Measurements from ENCODE around the gene STIP1. TPM values are rescaled to one million over a fixed set of nuclear protein-coding genes. Genes with fewer than 3 reads are reported as not detected.

STIP1 gene
- total and polyA plus RNA-seq, 10 of the 15 experiments (the other 5 are each of a cell fraction or from before 2014, with no cell fraction given), result 25.2 to 291 (median 191) TPM

DNA sequence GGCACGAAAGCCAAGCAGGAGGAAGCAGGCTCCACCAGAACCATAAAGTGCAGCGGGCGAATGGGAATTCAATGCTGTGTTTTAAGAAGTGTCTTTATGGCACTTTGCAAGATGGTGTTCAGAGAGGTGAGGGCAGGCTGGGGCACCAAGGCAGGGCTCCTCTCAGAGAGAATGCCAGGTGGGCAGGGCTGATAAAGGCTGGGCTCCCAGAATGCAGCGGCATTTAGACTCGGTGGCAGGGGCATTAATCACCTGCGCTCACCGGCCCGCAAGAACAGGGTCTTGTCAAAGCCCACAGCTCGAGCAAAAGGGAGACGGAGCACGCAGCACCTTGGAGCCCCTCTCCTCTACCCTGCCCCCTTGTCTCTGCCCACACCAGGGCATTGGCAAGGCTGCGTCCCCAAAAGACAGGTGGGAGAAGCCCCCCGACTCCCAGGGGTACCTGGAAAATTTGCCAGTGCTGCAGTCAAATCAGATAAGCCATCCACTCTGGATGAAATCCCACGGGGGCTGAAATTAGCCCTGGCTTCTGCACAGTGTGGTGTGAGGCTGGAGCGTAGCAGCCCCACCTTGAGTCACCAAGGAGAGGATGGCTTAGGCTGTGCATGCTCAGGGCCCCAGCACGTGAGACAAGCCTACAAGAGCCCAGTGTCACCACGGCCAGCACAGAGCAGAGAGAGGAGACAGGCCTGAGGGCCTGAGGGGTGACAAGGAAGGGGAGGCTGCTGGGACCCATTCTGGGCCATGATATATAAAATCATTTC lies 28.2 kb upstream of the STIP1 start:
- DNase-seq (ENCODE audit: low read depth, low spot score), result no peak

More for the DNA sequence above, 28.2 kb upstream of the STIP1 start:
- Histone ChIP-seq H2AFZ (ENCODE audit: control insufficient read depth, low read depth, low read length) (no peak overlapping the region), H3K4me2 (ENCODE audit: control insufficient read depth, insufficient read depth) (no peak overlapping the region), H3K9me3 (replicated peaks; ENCODE audit: control insufficient read depth, insufficient read depth, low read length) (no peaks in the 10 kb centered on the region; the same call in 2 of the 3 replicates), H3K79me2 (ENCODE audit: control insufficient read depth, insufficient read depth, low read length) (no peaks in the 10 kb centered on the region), H3K27ac (ENCODE audit: control insufficient read depth, insufficient read depth) (no peak overlapping the region), H3K27me3 (replicated peaks in 1 of 2; ENCODE audit: control insufficient read depth in 2 of 2, insufficient read depth in 2 of 2, low read length in 1 of 2) (no peaks in the 10 kb centered on the region), H3K4me3 (no peak overlapping the region), H3K4me1 (ENCODE audit: control insufficient read depth, insufficient read depth, low read length) (no peaks in the 10 kb centered on the region), H3K36me3 (ENCODE audit: control insufficient read depth in 2 of 2, insufficient read depth in 2 of 2, low read length in 1 of 2) (no peaks in the 10 kb centered on the region), H3K9ac (ENCODE audit: control insufficient read depth, insufficient read depth, low read length) (no peak overlapping the region), H4K20me1 (ENCODE audit: control insufficient read depth, insufficient read depth) (no peaks in the 10 kb centered on the region)
- TF ChIP-seq, protein P1, sequence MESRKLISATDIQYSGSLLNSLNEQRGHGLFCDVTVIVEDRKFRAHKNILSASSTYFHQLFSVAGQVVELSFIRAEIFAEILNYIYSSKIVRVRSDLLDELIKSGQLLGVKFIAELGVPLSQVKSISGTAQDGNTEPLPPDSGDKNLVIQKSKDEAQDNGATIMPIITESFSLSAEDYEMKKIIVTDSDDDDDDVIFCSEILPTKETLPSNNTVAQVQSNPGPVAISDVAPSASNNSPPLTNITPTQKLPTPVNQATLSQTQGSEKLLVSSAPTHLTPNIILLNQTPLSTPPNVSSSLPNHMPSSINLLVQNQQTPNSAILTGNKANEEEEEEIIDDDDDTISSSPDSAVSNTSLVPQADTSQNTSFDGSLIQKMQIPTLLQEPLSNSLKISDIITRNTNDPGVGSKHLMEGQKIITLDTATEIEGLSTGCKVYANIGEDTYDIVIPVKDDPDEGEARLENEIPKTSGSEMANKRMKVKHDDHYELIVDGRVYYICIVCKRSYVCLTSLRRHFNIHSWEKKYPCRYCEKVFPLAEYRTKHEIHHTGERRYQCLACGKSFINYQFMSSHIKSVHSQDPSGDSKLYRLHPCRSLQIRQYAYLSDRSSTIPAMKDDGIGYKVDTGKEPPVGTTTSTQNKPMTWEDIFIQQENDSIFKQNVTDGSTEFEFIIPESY (IDR thresholded peaks at IDR 0.05), result no peak
- TF ChIP-seq JUND (IDR thresholded peaks at IDR 0.05; ENCODE audit: low read depth, low read length) (no peak), NFYB (IDR thresholded peaks at IDR 0.05; ENCODE audit: insufficient read depth, low read depth, low read length) (no peak), BMI1 (IDR thresholded peaks at IDR 0.05; ENCODE audit: borderline replicate concordance) (no peak), RCOR1 (conservative IDR thresholded peaks at IDR 0.05; ENCODE audit: low read depth, low read length) (no peak), GATAD2B (conservative IDR thresholded peaks at IDR 0.05; ENCODE audit: low read depth) (no peak), CEBPZ (IDR thresholded peaks at IDR 0.05; ENCODE audit: low read depth, low read length) (no peak), MXI1 (IDR thresholded peaks at IDR 0.05; ENCODE audit: low read depth, low read length) (no peak), TCF12 (IDR thresholded peaks at IDR 0.05; ENCODE audit: low read depth, low read length) (no peak), KLF5 (IDR thresholded peaks at IDR 0.05; ENCODE audit: partially characterized antibody) (no peak)
- TF ChIP-seq, protein P2, sequence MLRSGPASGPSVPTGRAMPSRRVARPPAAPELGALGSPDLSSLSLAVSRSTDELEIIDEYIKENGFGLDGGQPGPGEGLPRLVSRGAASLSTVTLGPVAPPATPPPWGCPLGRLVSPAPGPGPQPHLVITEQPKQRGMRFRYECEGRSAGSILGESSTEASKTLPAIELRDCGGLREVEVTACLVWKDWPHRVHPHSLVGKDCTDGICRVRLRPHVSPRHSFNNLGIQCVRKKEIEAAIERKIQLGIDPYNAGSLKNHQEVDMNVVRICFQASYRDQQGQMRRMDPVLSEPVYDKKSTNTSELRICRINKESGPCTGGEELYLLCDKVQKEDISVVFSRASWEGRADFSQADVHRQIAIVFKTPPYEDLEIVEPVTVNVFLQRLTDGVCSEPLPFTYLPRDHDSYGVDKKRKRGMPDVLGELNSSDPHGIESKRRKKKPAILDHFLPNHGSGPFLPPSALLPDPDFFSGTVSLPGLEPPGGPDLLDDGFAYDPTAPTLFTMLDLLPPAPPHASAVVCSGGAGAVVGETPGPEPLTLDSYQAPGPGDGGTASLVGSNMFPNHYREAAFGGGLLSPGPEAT (IDR thresholded peaks at IDR 0.05; ENCODE audit: low read depth), result no peak
- SMC1A ChIA-PET (ENCODE audit: uncharacterized antibody, unreplicated experiment), result no interaction called here
- no TSS peak for BruUV-seq (replicated peaks)
- WGBS (ENCODE audit: insufficient coverage, insufficient replicate concordance, low lambda C conversion rate, missing lambda C conversion rate), result 63% methylated on average over 15 of the region's 17 CpGs
- intact Hi-C loops (cut with micrococcal nuclease; ENCODE audit: unreplicated experiment) (no loop called here), in situ Hi-C loops (cut with MboI) (no loop called here)
- CTCF ChIA-PET, result no interaction called here
- RAD21 ChIA-PET (ENCODE audit: unreplicated experiment), result no interaction called here
- POLR2A ChIA-PET, result no interaction called here
- ATAC-seq (no peak), FAIRE-seq (no peak)

Measured in GM12878 (cell line).